Astrocyte of the cerebellum (primary cell): Measurements from ENCODE around the gene ANKRD11.

Experiments
- DNase-seq: peaks from one replicate; pipeline ENCODE4 v3.0.0-alpha.2; 2011; ENCODE audit warnings: low read depth
- H3K4me3 ChIP-seq: 2 replicates; pipeline ENCODE4 v1.5.1; 2011; ENCODE audit warnings: mild to moderate bottlenecking, low read depth, low read length, moderate library complexity
- in situ Hi-C: cut with HindIII; loops from 2 replicates; pipeline ENCODE4 v1.10.0; 2017; ENCODE audit warnings: low sequenced_read_pairs
- TF ChIP-seq, protein P1 (sequence below): IDR thresholded peaks from 2 replicates; pipeline ENCODE4 v1.5.1; 2012; ENCODE audit warnings: low read length, low read depth, moderate library complexity, mild to moderate bottlenecking; ENCODE audit errors: missing control alignments

Gene ANKRD11

DNA sequence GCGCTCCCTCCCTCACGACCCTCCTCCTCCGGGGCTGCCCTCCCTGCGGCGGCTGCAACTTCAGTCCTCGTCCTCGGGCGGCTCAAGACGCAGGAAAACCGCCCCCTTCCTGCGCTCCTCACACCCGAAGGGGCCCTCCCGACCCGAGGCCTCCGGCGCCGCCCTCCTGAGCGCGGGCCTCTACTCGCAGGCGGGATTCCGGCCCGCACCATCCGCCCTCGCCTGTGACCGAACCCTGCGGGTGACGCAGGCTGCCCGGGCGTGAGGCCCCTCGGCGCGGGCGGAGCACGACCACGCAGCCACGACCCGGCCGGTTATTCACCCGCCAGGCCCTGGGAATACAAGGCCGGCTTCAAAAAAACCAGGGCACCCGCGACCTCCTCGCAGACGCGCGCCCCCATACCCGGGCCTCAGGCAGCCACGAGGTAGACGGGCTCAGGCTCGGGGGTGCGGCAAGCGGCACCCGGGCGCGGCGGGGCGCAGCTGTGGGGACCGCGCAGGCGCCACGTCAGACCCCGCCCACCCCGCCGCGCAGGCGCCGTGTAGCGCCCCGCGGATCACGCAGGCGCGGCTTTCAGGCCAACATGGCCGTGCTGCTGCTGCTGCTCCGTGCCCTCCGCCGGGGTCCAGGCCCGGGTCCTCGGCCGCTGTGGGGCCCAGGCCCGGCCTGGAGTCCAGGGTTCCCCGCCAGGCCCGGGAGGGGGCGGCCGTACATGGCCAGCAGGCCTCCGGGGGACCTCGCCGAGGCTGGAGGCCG lies 17.7 kb upstream of the ANKRD11 start, which contains the start of gene SPG7:
TSS of gene SPG7 (plus strand) at position 570 of the 757 bp plus-strand sequence. CDS start at position 585, 15 bp downstream.
- TF ChIP-seq, protein P1, sequence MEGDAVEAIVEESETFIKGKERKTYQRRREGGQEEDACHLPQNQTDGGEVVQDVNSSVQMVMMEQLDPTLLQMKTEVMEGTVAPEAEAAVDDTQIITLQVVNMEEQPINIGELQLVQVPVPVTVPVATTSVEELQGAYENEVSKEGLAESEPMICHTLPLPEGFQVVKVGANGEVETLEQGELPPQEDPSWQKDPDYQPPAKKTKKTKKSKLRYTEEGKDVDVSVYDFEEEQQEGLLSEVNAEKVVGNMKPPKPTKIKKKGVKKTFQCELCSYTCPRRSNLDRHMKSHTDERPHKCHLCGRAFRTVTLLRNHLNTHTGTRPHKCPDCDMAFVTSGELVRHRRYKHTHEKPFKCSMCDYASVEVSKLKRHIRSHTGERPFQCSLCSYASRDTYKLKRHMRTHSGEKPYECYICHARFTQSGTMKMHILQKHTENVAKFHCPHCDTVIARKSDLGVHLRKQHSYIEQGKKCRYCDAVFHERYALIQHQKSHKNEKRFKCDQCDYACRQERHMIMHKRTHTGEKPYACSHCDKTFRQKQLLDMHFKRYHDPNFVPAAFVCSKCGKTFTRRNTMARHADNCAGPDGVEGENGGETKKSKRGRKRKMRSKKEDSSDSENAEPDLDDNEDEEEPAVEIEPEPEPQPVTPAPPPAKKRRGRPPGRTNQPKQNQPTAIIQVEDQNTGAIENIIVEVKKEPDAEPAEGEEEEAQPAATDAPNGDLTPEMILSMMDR = no peak
- H3K4me3 ChIP-seq = peak within 1 kb of the TSS; percentile 85
- peak; percentile 49 for DNase-seq
- in situ Hi-C loops = loop anchor here (25.0 kb wide), 1 partner anchor 171 kb away; no protein-coding TSS in a partner anchor

DNA sequence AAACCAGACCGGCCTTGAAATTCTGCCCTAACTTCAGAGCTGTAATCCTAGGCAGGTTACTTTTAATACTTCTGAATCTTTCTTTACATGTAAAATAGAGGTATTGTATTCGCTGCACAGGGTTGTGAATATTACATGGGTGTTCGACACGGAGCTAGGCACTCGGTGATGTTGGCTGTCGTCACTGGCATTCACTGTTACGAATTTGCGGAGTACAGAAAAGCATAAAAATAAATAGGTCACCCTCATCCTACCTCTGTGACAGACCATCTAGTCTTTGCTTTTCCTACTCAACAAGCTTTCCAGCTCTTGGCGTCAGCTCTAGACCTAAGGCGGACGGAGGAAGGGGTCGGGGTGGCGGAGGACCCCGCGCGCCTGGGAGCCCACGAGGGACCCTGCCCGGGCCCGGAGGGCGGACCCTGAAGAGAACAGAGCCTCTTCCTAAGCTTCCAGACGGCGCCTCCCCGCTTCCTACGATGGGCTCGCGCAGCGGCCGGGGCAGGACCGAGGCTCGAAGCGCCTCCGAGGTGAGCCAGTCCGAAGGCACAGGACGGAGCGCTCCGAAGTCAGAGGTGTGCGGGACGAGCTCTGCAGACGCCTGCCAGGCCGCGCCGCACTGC lies 17.0 kb upstream of the ANKRD11 start:
- no peak for DNase-seq
- peak overlapping the region; percentile 85 for H3K4me3 ChIP-seq
- TF ChIP-seq, protein P1 = no peak
- in situ Hi-C loops = loop anchor here (25.0 kb wide), 1 partner anchor 170 kb away; no protein-coding TSS in a partner anchor

DNA sequence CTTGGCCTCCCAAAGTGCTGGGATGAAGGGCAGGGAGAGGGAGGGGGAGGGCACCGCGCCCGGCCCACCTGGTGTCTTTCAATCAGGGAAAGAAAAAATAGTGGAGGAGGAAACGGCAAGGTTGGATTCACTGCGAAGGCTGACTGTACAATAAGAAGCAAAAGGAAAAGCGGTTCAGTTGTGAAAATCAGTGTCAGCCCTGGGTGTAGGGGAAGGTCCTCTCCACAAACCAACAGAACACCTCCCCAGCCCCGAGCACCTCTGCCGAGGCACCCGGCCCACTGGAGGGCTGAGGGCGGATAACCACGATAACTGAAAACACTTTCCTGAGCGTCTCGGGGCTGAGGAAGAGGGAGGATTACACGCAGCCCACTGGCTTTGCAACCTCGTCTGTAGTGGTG lies 16.4 kb upstream of the ANKRD11 start:
- no peak for DNase-seq
- peak overlapping the region; percentile 85 for H3K4me3 ChIP-seq
- in situ Hi-C loops = loop anchor here (25.0 kb wide), 1 partner anchor 169 kb away; no protein-coding TSS in a partner anchor
- TF ChIP-seq, protein P1 = no peak

DNA sequence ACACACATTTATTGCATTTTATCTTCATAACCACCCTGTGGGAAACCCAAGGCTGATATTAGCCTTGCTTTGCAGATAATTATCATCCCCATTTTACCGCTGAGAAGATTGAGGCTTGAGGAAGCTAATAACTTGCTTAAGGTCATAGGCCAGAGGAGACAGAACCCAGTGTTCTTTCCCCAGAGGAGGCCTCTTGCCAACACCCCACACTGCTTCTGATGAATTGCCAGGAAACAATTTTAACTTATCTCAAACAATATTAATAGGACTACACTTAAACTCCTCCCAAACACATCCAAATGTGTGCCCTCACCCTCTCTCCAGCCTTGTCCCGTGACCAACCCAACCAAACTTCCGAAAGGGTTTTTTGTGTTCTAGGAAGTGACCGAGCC lies 15.7 kb upstream of the ANKRD11 start:
- DNase-seq = no peak
- H3K4me3 ChIP-seq = no peak overlapping the region
- TF ChIP-seq, protein P1 = no peak
- in situ Hi-C loops = loop anchor here (25.0 kb wide), 1 partner anchor 169 kb away; no protein-coding TSS in a partner anchor

DNA sequence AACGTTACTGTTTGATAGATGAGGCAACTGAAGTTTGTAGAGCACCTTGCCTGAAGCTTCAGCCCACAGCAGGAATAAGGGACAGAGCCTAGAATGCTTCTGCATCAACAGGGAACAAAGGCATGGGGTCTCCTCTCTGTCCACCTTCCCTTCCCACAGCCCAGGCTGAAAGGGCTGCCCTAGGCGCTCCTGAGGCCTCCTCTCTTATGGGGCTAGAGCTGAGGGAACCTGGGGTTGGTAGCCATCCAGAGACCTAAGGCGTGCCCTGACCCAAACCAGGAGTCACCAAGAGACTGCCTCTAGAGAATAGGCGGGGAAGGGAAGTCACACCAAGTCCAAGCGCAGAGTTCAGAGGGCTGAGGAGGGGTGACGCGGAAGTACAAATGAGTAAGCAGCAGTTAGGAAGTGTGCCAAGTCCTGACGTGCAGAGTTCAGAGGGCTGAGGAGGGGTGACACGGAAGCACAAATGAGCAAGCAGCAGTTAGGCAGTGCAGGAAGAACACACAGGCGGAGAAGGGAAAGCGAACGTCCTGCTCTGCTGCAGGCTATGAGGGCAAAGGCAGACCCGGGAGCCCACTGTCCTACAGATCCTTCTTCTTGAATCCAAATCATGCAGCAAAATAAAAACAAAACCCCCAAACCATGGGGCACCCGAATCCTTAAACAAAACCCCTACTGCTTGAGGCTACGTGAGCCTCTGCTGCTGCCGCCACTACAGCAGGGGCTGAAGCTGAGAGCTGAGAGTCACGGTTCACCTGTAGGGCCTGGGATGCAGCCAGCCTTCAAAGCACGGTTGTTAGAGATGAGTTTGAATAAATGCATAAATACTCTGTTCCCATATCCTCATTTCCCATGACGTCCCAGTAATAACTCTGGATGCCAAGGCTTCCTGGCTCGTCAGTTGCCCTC lies 15.1 kb upstream of the ANKRD11 start:
- no peak overlapping the region for H3K4me3 ChIP-seq
- TF ChIP-seq, protein P1 = no peak
- DNase-seq = no peak
- in situ Hi-C loops = loop anchor here (25.0 kb wide), 1 partner anchor 168 kb away; no protein-coding TSS in a partner anchor

DNA sequence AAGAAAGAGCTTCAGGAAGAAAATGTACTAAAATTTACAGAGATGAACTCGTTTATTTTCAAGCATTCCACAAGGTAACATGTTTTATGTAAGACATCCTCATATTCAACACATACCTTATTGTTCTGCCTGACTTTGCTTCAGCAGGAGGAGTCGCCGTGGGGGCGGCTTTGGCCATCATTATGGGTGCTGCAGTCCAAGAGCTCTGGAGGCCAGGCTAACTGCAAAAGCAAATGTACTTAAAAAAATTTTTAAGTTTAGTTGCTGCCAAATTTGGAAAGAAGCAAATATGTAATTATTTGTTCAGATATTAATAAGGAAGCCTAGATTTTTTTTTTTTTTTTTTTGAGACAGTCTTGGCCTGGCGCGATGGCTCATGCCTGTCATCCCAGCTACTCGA lies 13.7 kb upstream of the ANKRD11 start:
- DNase-seq = no peak
- in situ Hi-C loops = loop anchor here (25.0 kb wide), 1 partner anchor 167 kb away; no protein-coding TSS in a partner anchor
- TF ChIP-seq, protein P1 = no peak
- H3K4me3 ChIP-seq = no peak overlapping the region
